Smooth muscle cell (in vitro differentiated cells): ENCODE measurements around the gene B3GALT5. TPM values are rescaled to one million over a fixed set of nuclear protein-coding genes. Genes with fewer than 3 reads are reported as not detected.
A peak's percentile ranks its signal among the peaks of the same experiment; 100 is the strongest.
"Not testable (repeated sequence)": the region's sequence is repeated elsewhere in the genome, so short reads cannot be mapped to it uniquely, and the experiment has no call there.

ENCODE experiments used
- DNase-seq: peaks from one replicate; lab custom pipeline; 2025; ENCODE audit not compliant: unreplicated experiment; lab: John Stamatoyannopoulos, UW
- H2AFZ ChIP-seq: fragments of 200-600 bp; sonication (generic); 2 replicates; pipeline ENCODE4 v1.6.0; 2016; ENCODE audit warnings: antibody characterized with exemption, low read depth, mild to moderate bottlenecking
- H3F3A ChIP-seq: fragments of 200-600 bp; sonication (generic); 2 replicates; pipeline ENCODE4 v1.6.0; 2017; ENCODE audit warnings: antibody characterized with exemption, low read depth
- H3K27ac ChIP-seq: fragments of 200-600 bp; sonication (generic); 2 replicates; pipeline ENCODE4 v1.5.1; 2016; ENCODE audit warnings: low read depth, mild to moderate bottlenecking
- H3K27me3 ChIP-seq: fragments of 200-600 bp; sonication (generic); 2 replicates; pipeline ENCODE4 v1.6.1; 2016; ENCODE audit warnings: low read depth, mild to moderate bottlenecking
- H3K36me3 ChIP-seq: fragments of 200-600 bp; sonication (generic); 2 replicates; pipeline ENCODE4 v1.5.1; 2016; ENCODE audit warnings: low read depth
- H3K4me1 ChIP-seq: fragments of 200-600 bp; sonication (generic); 2 replicates; pipeline ENCODE4 v1.5.1; 2016; ENCODE audit warnings: low read depth
- H3K4me2 ChIP-seq: fragments of 200-600 bp; sonication (generic); 2 replicates; pipeline ENCODE4 v1.6.0; 2016; ENCODE audit warnings: mild to moderate bottlenecking
- H3K4me3 ChIP-seq: fragments of 200-600 bp; sonication (generic); 2 replicates; pipeline ENCODE4 v1.5.1; 2016; ENCODE audit warnings: mild to moderate bottlenecking
- H3K79me2 ChIP-seq: fragments of 200-600 bp; sonication (generic); 2 replicates; pipeline ENCODE4 v1.6.0; 2016; ENCODE audit warnings: low read depth, mild to moderate bottlenecking
- H3K9ac ChIP-seq: fragments of 200-600 bp; sonication (generic); 2 replicates; pipeline ENCODE4 v1.6.0; 2016; ENCODE audit warnings: low read depth
- H3K9me3 ChIP-seq: fragments of 200-600 bp; sonication (generic); replicated peaks from 2 replicates; pipeline ENCODE4 v1.5.1; 2016; ENCODE audit warnings: low read depth
- H4K20me1 ChIP-seq: fragments of 200-600 bp; sonication (generic); 2 replicates; pipeline ENCODE4 v1.6.0; 2016; ENCODE audit warnings: low read depth
- WGBS: methylation state at CpG from one replicate; pipeline ENCODE4 v1.1.7; 2016; ENCODE audit warnings: low lambda C conversion rate; 5-methylcytosine and 5-hydroxymethylcytosine counted together
- polyA plus RNA-seq: library from polyadenylated mRNA; unstranded; fragments of >200 nt; fragmentation: Nextera tagmentation; extraction: Ambion mirVana; gene quantifications from 2 replicates; pipeline ENCODE4 v1.2.1, GENCODE V29; 2016
- total RNA-seq: library from RNA; depleted of rRNA; stranded (reverse); fragments of >200 nt; gene quantifications from 2 replicates; pipeline ENCODE4 v1.2.3, GENCODE V29; 2014
- TF ChIP-seq, protein P1 (sequence below): fragments of 200-600 bp; sonication (generic); IDR thresholded peaks from 2 replicates; pipeline ENCODE4 v1.5.1; 2017; ENCODE audit warnings: borderline replicate concordance, mild to moderate bottlenecking, antibody characterized with exemption; ENCODE audit not compliant: insufficient read depth, poor library complexity, severe bottlenecking

Gene B3GALT5
- total and polyA plus RNA-seq, 2 experiments from 2014 or later, result 0.73 to 3.8 TPM

DNA sequence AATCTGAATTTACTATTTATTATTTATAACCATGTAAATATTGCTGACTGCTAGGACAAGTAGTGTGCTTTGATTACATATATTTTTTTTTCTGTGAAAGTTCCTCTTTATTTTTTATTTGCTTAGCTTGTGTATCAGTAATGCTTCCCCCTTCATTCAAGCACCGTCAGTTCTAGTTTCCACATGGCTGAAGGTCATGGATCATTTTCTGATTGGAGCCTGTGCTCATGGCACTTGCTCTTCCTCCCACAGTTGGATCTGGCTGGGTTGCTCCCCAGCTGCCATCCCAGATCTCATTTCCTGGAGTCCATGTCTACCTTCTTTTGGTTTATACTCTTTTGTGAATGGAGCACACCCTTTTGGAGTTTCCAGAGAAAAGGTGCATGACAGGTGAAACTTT lies 75.3 kb downstream of the B3GALT5 start:
- Histone ChIP-seq H2AFZ (no peak overlapping the region), H3K9ac (no peak overlapping the region), H4K20me1 (no peaks in the 10 kb centered on the region), H3K79me2 (no peaks in the 10 kb centered on the region), H3K9me3 (no peaks in the 10 kb centered on the region), H3K27me3 (no peaks in the 10 kb centered on the region), H3F3A (no peaks in the 10 kb centered on the region), H3K4me1 (no peaks in the 10 kb centered on the region), H3K4me3 (no peak overlapping the region), H3K36me3 (no peaks in the 10 kb centered on the region), H3K4me2 (no peak overlapping the region), H3K27ac (no peak overlapping the region)
- no peak for DNase-seq
- TF ChIP-seq, protein P1, sequence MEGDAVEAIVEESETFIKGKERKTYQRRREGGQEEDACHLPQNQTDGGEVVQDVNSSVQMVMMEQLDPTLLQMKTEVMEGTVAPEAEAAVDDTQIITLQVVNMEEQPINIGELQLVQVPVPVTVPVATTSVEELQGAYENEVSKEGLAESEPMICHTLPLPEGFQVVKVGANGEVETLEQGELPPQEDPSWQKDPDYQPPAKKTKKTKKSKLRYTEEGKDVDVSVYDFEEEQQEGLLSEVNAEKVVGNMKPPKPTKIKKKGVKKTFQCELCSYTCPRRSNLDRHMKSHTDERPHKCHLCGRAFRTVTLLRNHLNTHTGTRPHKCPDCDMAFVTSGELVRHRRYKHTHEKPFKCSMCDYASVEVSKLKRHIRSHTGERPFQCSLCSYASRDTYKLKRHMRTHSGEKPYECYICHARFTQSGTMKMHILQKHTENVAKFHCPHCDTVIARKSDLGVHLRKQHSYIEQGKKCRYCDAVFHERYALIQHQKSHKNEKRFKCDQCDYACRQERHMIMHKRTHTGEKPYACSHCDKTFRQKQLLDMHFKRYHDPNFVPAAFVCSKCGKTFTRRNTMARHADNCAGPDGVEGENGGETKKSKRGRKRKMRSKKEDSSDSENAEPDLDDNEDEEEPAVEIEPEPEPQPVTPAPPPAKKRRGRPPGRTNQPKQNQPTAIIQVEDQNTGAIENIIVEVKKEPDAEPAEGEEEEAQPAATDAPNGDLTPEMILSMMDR, result no peak
- WGBS, result 91% methylated on average over 1 of the region's 1 CpG

DNA sequence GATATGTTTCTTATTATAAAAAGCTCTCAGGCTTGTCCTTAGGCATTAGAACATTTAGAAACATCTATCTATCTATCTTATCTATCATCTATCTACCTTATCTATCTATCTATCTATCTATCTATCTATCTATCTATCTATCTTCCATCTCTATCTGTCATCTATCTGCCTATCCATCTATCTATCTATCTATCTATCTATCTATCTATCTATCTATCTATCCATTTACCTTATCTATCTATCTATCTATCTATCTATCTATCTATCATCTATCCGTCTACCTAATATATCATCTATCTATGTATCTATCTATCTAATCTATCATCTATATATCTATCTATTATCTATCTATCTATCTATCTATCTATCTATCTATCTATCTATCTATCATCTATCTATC lies 77.1 kb downstream of the B3GALT5 start:
- WGBS, result 95% methylated on average over 1 of the region's 1 CpG
- H3K4me3 ChIP-seq, H3K9ac ChIP-seq, H3K27me3 ChIP-seq, H3K79me2 ChIP-seq, H3K36me3 ChIP-seq, H2AFZ ChIP-seq, H3K4me2 ChIP-seq, H4K20me1 ChIP-seq, H3K9me3 ChIP-seq, H3K27ac ChIP-seq, DNase-seq, H3K4me1 ChIP-seq, H3F3A ChIP-seq: not testable (repeated sequence)

DNA sequence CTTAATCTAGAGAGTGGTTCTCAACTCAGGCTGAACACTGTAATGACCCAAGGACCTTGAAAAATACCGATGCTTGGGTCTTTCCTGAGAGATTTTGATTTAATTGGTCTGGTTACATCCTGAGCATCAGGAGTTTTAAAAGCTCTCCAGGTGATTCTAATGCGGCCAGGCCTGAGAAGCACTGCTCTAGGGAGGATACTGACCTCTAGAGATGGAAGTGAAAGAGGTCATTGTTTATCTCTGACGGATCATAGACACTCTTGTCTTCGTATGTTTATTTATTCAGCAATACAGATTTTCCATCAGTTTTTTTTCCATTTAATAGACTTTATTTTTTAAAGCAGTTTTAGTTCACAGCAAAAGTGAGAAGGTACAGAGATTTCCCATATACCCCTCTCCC lies 77.7 kb downstream of the B3GALT5 start:
- H3K36me3 ChIP-seq, result no peaks in the 10 kb centered on the region
- no peak overlapping the region for H3K9ac ChIP-seq
- H3K4me1 ChIP-seq, result no peaks in the 10 kb centered on the region
- TF ChIP-seq, protein P1, result no peak
- no peaks in the 10 kb centered on the region for H3K27me3 ChIP-seq
- H2AFZ ChIP-seq, result no peak overlapping the region
- H4K20me1 ChIP-seq, result no peaks in the 10 kb centered on the region
- H3F3A ChIP-seq, result no peaks in the 10 kb centered on the region
- H3K4me3 ChIP-seq, result no peak overlapping the region
- H3K79me2 ChIP-seq, result no peaks in the 10 kb centered on the region
- 77% methylated on average over 4 of the region's 4 CpGs for WGBS
- H3K4me2 ChIP-seq, result no peak overlapping the region
- no peaks in the 10 kb centered on the region for H3K9me3 ChIP-seq
- DNase-seq, result no peak
- no peak overlapping the region for H3K27ac ChIP-seq

DNA sequence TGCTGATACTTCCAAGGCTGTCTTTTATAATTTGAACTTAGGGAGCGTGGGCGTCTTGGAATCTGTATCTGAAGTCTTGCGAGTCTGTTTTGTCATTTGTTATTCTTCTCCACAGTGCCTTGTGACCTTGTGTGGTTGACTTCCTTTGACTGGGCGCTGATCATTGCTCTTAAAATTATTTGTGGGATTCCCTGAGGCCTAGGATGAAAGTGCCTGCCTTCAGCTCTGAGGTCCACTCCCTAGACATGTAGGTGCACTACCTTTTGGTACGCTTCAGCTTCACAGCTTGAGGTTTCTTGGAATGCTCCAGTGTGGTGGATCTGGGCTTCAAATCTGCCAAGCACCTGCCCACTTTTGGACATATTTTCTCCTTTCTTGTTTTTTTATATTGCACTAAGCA lies 82.0 kb downstream of the B3GALT5 start:
- Histone ChIP-seq H3F3A (no peaks in the 10 kb centered on the region), H3K27me3 (no peaks in the 10 kb centered on the region), H3K79me2 (no peaks in the 10 kb centered on the region), H3K27ac (peak overlapping the region; percentile 41), H2AFZ (no peak overlapping the region), H4K20me1 (no peaks in the 10 kb centered on the region), H3K4me2 (no peak overlapping the region), H3K9ac (no peak overlapping the region), H3K4me3 (no peak overlapping the region), H3K9me3 (no peaks in the 10 kb centered on the region), H3K36me3 (no peaks in the 10 kb centered on the region), H3K4me1 (no peaks in the 10 kb centered on the region)
- DNase-seq, result no peak
- WGBS, result 66% methylated on average over 5 of the region's 5 CpGs
- TF ChIP-seq, protein P1, result no peak
